HUDEP-2 (cell line): ENCODE results near the gene ZNF723.
"Not testable (repeated sequence)": the region's sequence is repeated elsewhere in the genome, so short reads cannot be mapped to it uniquely, and the experiment has no call there.

ENCODE experiments used
- DNase-seq, 76 experiments: peaks; one replicate each; lab custom pipeline; 2025; ENCODE audit not compliant: unreplicated experiment in 76 of 76; lab: John Stamatoyannopoulos, UW

Gene ZNF723

GRCh38 chr19:22832031-22832762 lies at the start of gene ZNF723:
ZNF723 (plus strand) TSS chr19:22832291; CDS start chr19:22832380, 89 bp downstream.
- DNase-seq: no peak

DNA sequence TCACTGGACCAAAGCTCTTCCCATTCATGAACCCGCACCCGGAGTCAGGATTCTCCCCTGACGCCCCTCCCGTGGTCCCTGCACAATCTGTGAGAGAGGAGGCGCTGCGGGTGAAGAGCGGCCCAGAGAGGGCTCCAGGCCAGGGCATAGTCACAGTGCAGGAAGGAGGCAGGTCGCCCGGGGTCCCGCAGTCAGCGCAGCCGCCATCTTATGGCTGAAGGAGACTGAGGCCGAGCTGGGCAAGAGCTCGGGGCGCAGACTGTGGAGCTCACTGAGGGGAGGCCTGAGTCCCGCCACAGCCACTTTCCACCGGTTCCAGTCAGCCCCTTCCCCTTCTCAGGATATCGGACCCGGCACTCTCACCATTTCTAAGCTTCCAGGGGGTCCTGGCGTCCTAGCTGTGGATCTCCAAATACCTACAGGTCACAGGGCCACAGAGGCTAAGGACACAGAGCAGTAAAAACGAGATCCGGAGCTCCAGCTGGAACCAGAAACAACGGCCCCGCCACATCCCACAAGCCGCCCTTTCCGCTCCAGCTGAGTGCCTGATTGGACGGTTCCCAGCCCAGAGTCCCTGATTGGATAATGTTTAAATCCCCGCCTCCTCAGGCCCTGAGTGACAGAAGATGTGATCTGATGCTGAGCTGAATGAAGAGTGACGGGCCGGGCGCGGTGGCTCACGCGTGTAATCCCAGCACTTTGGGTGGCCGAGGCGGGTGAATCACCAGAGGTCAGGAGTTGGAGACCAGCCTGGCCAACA lies 48.3 kb upstream of the ZNF723 start, which contains the start of gene ZNF99:
ZNF99 (minus strand) TSS at position 501 of the 760 bp plus-strand sequence; CDS start at position 366, 135 bp downstream.
- DNase-seq: no peak

- not testable (repeated sequence) for DNase-seq
These were observed 39.2 kb upstream of the ZNF723 start for GRCh38 chr19:22792863-22793262.

DNA sequence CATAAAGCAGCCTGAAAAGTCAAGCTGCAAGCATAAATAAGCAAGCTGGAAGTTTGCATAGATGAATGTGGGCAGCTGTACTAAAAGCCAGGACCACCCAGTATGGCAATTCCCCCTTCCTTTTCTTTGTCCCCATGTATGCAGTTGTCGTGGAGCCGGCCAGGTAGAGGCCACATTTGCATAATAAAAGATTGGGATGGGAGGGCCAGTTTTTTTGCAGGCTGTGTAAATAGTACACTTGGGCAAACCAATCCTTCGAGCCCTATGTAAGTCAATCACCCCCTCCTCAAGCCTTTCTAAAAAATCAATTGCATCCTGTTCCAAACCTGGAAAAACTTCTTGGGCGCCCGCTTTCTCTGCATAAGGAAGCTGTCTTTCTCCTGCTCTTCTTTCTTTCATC lies 35.1 kb upstream of the ZNF723 start:
- DNase-seq: no peak

DNA sequence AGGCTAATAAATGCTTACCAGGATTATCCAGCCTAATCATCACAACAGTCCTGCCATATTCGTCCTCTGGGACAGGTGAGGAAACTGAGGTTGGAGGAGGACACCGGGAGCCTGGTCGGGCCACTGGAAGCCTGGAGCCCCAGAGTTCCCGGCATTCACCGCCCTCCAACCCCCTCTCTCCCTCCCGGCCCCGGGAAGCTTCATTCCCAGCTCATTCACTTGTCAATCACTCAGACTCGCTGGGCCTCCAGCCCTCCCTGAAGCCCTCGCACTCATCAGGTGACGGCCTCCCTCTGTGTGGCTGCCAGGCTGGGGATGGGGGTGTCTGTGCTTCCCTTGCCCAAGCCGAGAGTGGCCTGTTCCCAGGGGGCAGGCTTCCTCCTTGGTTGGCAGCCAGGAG lies 25.7 kb upstream of the ZNF723 start:
- no peak for DNase-seq

- DNase-seq: no peak
These were observed 24.8 kb upstream of the ZNF723 start for GRCh38 chr19:22807061-22807835.

GRCh38 chr19:22814124-22814523 lies 18.0 kb upstream of the ZNF723 start:
- DNase-seq: no peak

GRCh38 chr19:22831211-22831610 lies 880 bp upstream of the ZNF723 start:
- no peak for DNase-seq

DNA sequence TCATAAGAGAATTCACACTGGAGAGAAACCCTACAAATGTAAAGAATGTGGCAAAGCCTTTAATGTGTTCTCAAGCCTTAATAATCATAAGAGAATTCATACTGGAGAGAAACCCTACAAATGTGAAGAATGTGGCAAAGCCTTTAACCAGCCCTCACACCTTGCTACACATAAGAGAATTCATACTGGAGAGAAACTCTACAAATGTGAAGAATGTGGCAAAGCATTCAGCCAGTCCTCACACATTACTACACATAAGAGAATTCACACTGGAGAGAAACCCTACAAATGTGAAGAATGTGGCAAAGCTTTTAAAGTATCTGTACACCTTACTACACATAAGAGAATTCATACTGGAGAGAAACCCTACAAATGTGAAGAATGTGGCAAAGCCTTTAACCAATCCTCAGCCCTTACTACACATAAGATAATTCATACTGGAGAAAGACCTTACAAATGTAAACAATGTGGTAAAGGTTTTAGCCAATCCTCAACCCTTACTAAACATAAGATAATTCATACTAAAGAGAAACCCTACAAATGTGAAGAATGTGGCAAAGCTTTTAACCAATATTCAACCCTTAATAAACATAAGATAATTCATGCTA lies 25.7 kb downstream of the ZNF723 start:
- not testable (repeated sequence) for DNase-seq

DNA sequence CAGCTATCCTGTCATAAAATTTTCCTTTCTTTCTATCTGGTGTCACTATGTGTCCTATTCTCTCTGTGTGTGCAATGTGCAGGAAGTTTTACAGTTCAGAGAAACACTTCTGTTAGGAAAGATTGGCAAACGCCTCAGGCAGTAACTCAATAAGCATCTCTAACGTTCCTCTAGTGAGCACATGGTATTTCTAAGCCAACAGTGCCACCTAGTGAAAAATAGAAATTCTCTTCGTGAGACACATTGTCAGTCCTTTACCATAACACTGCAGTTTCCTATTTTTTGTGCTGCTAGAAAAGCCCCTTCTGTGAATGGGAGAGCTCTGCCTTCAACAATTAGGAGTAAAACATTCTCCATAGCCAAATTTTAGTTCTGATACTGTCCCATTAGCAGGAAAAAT lies 50.7 kb downstream of the ZNF723 start:
- peak in 15 of 76 experiments; percentile 1 to 22 (median 8) for DNase-seq

GRCh38 chr19:22893855-22894270 lies 61.8 kb downstream of the ZNF723 start:
- no peak for DNase-seq

- DNase-seq: no peak
These were observed 69.5 kb downstream of the ZNF723 start for GRCh38 chr19:22901431-22902130.
